HL-60 (cell line): ENCODE measurements around the gene LIMA1.

Experiments
- DNase-seq, 2 experiments: peaks; one replicate each; pipeline ENCODE4 v3.0.0-alpha.2; 2010 to 2020; ENCODE audit warnings: low read depth in 1 of 2, low spot score in 1 of 2
- H3K27ac ChIP-seq: fragments of 250-450 bp; sonication (Bioruptor Pico); replicated peaks from 2 replicates; pipeline ENCODE4 v1.5.1; 2020; ENCODE audit warnings: mild to moderate bottlenecking, moderate library complexity
- H3K27me3 ChIP-seq: fragments of 250-450 bp; sonication (Bioruptor Pico); 2 replicates; pipeline ENCODE4 v1.5.1; 2021; ENCODE audit warnings: mild to moderate bottlenecking, moderate library complexity; ENCODE audit not compliant: insufficient read depth, poor library complexity, severe bottlenecking
- H3K4me3 ChIP-seq: replicated peaks from 2 replicates; pipeline ENCODE4 v1.5.1; 2011; ENCODE audit warnings: mild to moderate bottlenecking, control low read depth, low read length; ENCODE audit not compliant: insufficient read depth
- CTCF ChIP-seq: IDR thresholded peaks from one replicate; pipeline ENCODE4 v1.5.1; 2011; ENCODE audit warnings: low read length, control low read depth, inconsistent platforms; ENCODE audit not compliant: insufficient read depth
- GABPA ChIP-seq: IDR thresholded peaks from 2 replicates; pipeline ENCODE4 v1.6.1; 2012; ENCODE audit warnings: low read depth
- POLR2AphosphoS5 ChIP-seq: IDR thresholded peaks from 2 replicates; pipeline ENCODE4 v1.6.1; 2012; ENCODE audit warnings: low read depth
- REST ChIP-seq: IDR thresholded peaks from 2 replicates; pipeline ENCODE4 v1.6.1; 2012; ENCODE audit warnings: low read depth; ENCODE audit not compliant: insufficient replicate concordance
- SPI1 ChIP-seq: IDR thresholded peaks from 2 replicates; pipeline ENCODE4 v1.6.1; 2012; ENCODE audit warnings: low read depth, mild to moderate bottlenecking, borderline replicate concordance

LIMA1 gene

GRCh38 chr12:50246197-50246865 lies 37.0 kb downstream of the LIMA1 start:
- Histone ChIP-seq H3K27ac (no peak overlapping the region), H3K4me3 (no peak overlapping the region), H3K27me3 (no peaks in the 10 kb centered on the region)
- DNase-seq = no peak
- no peak for TF ChIP-seq POLR2AphosphoS5
- no peak for TF ChIP-seq SPI1
- no peak for TF ChIP-seq REST
- no peak for TF ChIP-seq CTCF
- TF ChIP-seq GABPA = no peak

GRCh38 chr12:50243507-50243906 lies 39.8 kb downstream of the LIMA1 start:
- no peak for TF ChIP-seq SPI1
- no peak for TF ChIP-seq CTCF
- no peak for TF ChIP-seq POLR2AphosphoS5
- no peak for TF ChIP-seq GABPA
- TF ChIP-seq REST = no peak
- Histone ChIP-seq H3K4me3 (no peak overlapping the region), H3K27ac (no peak overlapping the region), H3K27me3 (no peaks in the 10 kb centered on the region)
- DNase-seq = no peak

GRCh38 chr12:50242751-50243191 lies 40.5 kb downstream of the LIMA1 start:
- Histone ChIP-seq H3K27me3 (no peaks in the 10 kb centered on the region), H3K27ac (no peak overlapping the region), H3K4me3 (no peak overlapping the region)
- TF ChIP-seq CTCF = no peak
- TF ChIP-seq REST = no peak
- no peak for TF ChIP-seq POLR2AphosphoS5
- no peak for TF ChIP-seq GABPA
- TF ChIP-seq SPI1 = no peak
- DNase-seq = no peak
